HEK293 (cell line): ENCODE results near the gene NTMT1.

Experiments used
- CTCF ChIA-PET: fragments of 350-600 bp; formaldehyde crosslinking; extraction: SDS; loops from one replicate; lab custom pipeline; 2021; ENCODE audit warnings: antibody characterized with exemption; lab: Yijun Ruan, JAX
- POLR2A ChIA-PET: fragments of 300-600 bp; formaldehyde crosslinking; extraction: SDS; loops from one replicate; lab custom pipeline; 2020; ENCODE audit warnings: antibody characterized with exemption, inconsistent platforms; lab: Yijun Ruan, JAX
- H3K27ac ChIP-seq: fragments of 200-500 bp; sonication (Bioruptor generic); 2 replicates; pipeline ENCODE4 v1.5.1; 2014; ENCODE audit warnings: low read depth, low read length, control low read depth, inconsistent platforms; ENCODE audit errors: extremely low read depth
- H3K36me3 ChIP-seq, 2 experiments: fragments of 200-500 bp in 1 of 2; sonication (Bioruptor generic) in 1 of 2; 1 replicate in 1 of 2; 2 replicates in 1 of 2; pipeline ENCODE4 v1.5.1; 2014 to 2017; ENCODE audit warnings: inconsistent platforms in 2 of 2, low read length in 2 of 2; ENCODE audit not compliant: control insufficient read depth in 2 of 2, insufficient read depth in 1 of 2
- H3K4me1 ChIP-seq: fragments of 200-500 bp; sonication (Bioruptor generic); 2 replicates; pipeline ENCODE4 v1.5.1; 2014; ENCODE audit warnings: mild to moderate bottlenecking, low read length, inconsistent platforms; ENCODE audit not compliant: control insufficient read depth, insufficient read depth
- H3K4me3 ChIP-seq: 2 replicates; pipeline ENCODE4 v1.5.1; 2011; ENCODE audit warnings: low read depth, mild to moderate bottlenecking, control low read depth, low read length, moderate library complexity
- H3K9me3 ChIP-seq: fragments of 200-500 bp; sonication (Bioruptor generic); 2 replicates; pipeline ENCODE4 v1.5.1; 2014; ENCODE audit warnings: low read depth, low read length, inconsistent platforms; ENCODE audit not compliant: control insufficient read depth, insufficient read depth
- EGR2 ChIP-seq: fragments of 450-650 bp; formaldehyde crosslinking; IDR thresholded peaks from 2 replicates; pipeline ENCODE4 v1.5.1; 2016; ENCODE audit warnings: low read depth, missing biosample characterization, missing genetic modification characterization
- OVOL3 ChIP-seq: fragments of 450-650 bp; formaldehyde crosslinking; IDR thresholded peaks from 2 replicates; pipeline ENCODE4 v1.5.1; 2016; ENCODE audit warnings: missing biosample characterization, missing genetic modification characterization
- SP2 ChIP-seq: fragments of 450-650 bp; formaldehyde crosslinking; IDR thresholded peaks from 2 replicates; pipeline ENCODE4 v1.5.1; 2016; ENCODE audit warnings: missing biosample characterization, missing genetic modification characterization
- ZFHX2 ChIP-seq: fragments of 450-650 bp; formaldehyde crosslinking; conservative IDR thresholded peaks from 2 replicates; pipeline ENCODE4 v1.5.1; 2016; ENCODE audit warnings: missing biosample characterization, missing genetic modification characterization
- ZFP69B ChIP-seq: fragments of 450-650 bp; formaldehyde crosslinking; IDR thresholded peaks from 2 replicates; pipeline ENCODE4 v1.5.1; 2016; ENCODE audit warnings: missing biosample characterization, missing genetic modification characterization
- ZNF24 ChIP-seq: fragments of 450-650 bp; formaldehyde crosslinking; IDR thresholded peaks from 2 replicates; pipeline ENCODE4 v1.5.1; 2016; ENCODE audit warnings: missing biosample characterization, missing genetic modification characterization
- ZNF37A ChIP-seq: fragments of 450-650 bp; IDR thresholded peaks from 2 replicates; pipeline ENCODE4 v1.5.1; 2018; ENCODE audit warnings: missing biosample characterization, missing genetic modification characterization
- ZNF394 ChIP-seq: fragments of 450-650 bp; formaldehyde crosslinking; IDR thresholded peaks from 2 replicates; pipeline ENCODE4 v1.5.1; 2016; ENCODE audit warnings: missing biosample characterization, missing genetic modification characterization, mild to moderate bottlenecking, moderate library complexity, borderline replicate concordance
- ZNF416 ChIP-seq: fragments of 450-650 bp; formaldehyde crosslinking; IDR thresholded peaks from 2 replicates; pipeline ENCODE4 v1.5.1; 2016; ENCODE audit warnings: missing biosample characterization, missing genetic modification characterization
- ZNF423 ChIP-seq: fragments of 450-650 bp; formaldehyde crosslinking; IDR thresholded peaks from 2 replicates; pipeline ENCODE4 v1.5.1; 2016; ENCODE audit warnings: missing biosample characterization, missing genetic modification characterization
- ZNF529 ChIP-seq: fragments of 450-650 bp; formaldehyde crosslinking; IDR thresholded peaks from 2 replicates; pipeline ENCODE4 v1.5.1; 2017; ENCODE audit warnings: missing genetic modification characterization, missing biosample characterization; ENCODE audit not compliant: insufficient replicate concordance
- ZNF600 ChIP-seq: fragments of 450-650 bp; formaldehyde crosslinking; IDR thresholded peaks from 2 replicates; pipeline ENCODE4 v1.5.1; 2016; ENCODE audit warnings: missing biosample characterization, missing genetic modification characterization
- TF ChIP-seq, protein P1 (sequence below): fragments of 450-650 bp; formaldehyde crosslinking; IDR thresholded peaks from 2 replicates; pipeline ENCODE4 v1.5.1; 2016; ENCODE audit warnings: missing biosample characterization, missing genetic modification characterization, borderline replicate concordance
- TF ChIP-seq, protein P2 (sequence below): fragments of 450-650 bp; formaldehyde crosslinking; IDR thresholded peaks from 2 replicates; pipeline ENCODE4 v1.5.1; 2016; ENCODE audit warnings: missing biosample characterization, missing genetic modification characterization

Gene NTMT1

DNA sequence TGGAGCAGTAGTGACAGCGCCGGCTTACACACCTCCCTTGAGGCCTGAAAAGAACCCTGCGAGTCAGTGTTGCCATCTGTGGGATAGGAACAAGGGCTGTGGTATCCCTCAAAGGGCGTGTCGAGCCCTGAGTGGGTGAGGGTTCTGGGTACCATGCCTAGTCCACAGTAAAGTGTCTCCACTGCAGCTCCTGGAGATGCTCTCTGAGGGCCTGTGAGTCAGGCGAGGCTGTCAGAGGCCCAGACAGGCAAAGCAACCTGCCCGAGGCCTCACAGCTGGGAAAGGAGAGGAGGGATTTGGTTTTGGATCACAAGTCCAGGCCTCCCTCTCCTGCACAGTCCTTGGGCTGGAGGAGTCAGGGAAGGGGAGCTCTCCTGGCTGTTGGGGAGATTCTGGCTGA, 45.6 kb downstream of the NTMT1 start:
- TF ChIP-seq ZNF394 (tag by site-specific recombination) = no peak
- TF ChIP-seq ZNF600 (tag by site-specific recombination) = peak; percentile 88
- Histone ChIP-seq H3K9me3 (no peaks in the 10 kb centered on the region), H3K4me1 (no peaks in the 10 kb centered on the region), H3K36me3 (no peaks in the 10 kb centered on the region), H3K27ac (no peak overlapping the region), H3K4me3 (no peak overlapping the region)
- POLR2A ChIA-PET = no interaction called here
- CTCF ChIA-PET = interaction anchor here (0.6 to 0.8 kb wide), 2 partner anchors 19 to 95 kb away, joined by 3 read pairs; no protein-coding TSS in a partner anchor

DNA sequence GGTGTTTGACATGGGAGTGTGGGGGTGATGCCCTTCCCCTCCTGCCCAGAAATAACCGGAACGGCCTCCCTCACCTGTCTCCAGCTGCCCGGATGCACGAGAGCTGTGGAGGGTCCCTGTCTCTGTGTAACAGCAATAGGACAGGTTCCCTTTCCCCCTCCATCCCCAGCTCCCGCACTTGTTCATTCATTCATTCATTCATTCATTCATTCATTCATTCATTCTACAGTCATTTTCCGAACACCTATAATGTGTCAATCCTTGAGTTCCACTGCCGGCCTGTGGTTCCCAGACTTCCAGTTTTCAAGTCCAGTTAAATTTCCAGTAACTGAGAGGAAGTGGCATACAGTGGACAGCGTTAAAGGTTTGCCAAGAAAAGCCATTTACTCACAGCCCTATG, 46.7 kb downstream of the NTMT1 start:
- CTCF ChIA-PET = interaction anchor here (0.6 to 1.1 kb wide), 6 partner anchors 8 to 118 kb away, joined by 3 to 5 read pairs (median 3); no protein-coding TSS in a partner anchor
- no peak overlapping the region for H3K4me3 ChIP-seq
- H3K9me3 ChIP-seq = no peaks in the 10 kb centered on the region
- H3K4me1 ChIP-seq = no peaks in the 10 kb centered on the region
- TF ChIP-seq ZNF24 = peak; percentile 68; the same call in 1 of the 2 replicates
- no peak for TF ChIP-seq SP2 (tag by site-specific recombination)
- TF ChIP-seq, all 188 proteins: peak for 1
- no peaks in the 10 kb centered on the region for H3K36me3 ChIP-seq
- H3K27ac ChIP-seq = no peak overlapping the region
- POLR2A ChIA-PET = no interaction called here

DNA sequence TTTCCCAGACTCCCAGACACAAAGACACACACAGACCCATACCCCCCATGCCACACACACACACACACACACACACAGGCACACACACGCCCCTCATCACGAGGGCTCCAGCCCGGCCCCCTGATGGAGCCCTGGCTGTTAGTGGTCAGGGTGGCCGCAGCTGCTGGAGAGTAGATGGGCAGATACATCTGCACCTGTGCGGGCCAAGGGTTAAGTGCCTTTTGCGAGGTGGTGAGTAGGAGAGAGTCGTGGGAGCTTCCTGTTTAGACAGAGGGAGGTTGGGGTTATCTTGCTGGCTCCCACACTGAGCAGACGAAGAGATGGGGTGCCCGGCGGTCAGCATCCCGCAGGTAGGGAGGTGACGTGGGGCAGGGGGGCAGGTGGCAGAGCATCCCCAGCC, 47.6 kb downstream of the NTMT1 start:
- TF ChIP-seq, protein P1, sequence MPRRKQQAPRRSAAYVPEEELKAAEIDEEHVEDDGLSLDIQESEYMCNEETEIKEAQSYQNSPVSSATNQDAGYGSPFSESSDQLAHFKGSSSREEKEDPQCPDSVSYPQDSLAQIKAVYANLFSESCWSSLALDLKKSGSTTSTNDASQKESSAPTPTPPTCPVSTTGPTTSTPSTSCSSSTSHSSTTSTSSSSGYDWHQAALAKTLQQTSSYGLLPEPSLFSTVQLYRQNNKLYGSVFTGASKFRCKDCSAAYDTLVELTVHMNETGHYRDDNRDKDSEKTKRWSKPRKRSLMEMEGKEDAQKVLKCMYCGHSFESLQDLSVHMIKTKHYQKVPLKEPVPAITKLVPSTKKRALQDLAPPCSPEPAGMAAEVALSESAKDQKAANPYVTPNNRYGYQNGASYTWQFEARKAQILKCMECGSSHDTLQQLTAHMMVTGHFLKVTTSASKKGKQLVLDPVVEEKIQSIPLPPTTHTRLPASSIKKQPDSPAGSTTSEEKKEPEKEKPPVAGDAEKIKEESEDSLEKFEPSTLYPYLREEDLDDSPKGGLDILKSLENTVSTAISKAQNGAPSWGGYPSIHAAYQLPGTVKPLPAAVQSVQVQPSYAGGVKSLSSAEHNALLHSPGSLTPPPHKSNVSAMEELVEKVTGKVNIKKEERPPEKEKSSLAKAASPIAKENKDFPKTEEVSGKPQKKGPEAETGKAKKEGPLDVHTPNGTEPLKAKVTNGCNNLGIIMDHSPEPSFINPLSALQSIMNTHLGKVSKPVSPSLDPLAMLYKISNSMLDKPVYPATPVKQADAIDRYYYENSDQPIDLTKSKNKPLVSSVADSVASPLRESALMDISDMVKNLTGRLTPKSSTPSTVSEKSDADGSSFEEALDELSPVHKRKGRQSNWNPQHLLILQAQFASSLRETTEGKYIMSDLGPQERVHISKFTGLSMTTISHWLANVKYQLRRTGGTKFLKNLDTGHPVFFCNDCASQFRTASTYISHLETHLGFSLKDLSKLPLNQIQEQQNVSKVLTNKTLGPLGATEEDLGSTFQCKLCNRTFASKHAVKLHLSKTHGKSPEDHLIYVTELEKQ (tag by site-specific recombination) = no peak
- no peak for TF ChIP-seq OVOL3 (tag by site-specific recombination)
- no peak for TF ChIP-seq ZNF416 (tag by site-specific recombination)
- TF ChIP-seq ZNF423 (tag by site-specific recombination) = no peak
- no peak for TF ChIP-seq ZNF529
- TF ChIP-seq ZFHX2 = peak; percentile 61
- TF ChIP-seq EGR2 (tag by site-specific recombination) = peak; percentile 73
- TF ChIP-seq ZFP69B = no peak
- TF ChIP-seq, all 188 proteins: peak for 2
- Histone ChIP-seq H3K36me3 (no peaks in the 10 kb centered on the region), H3K27ac (no peak overlapping the region), H3K4me1 (no peaks in the 10 kb centered on the region), H3K4me3 (no peak overlapping the region), H3K9me3 (no peaks in the 10 kb centered on the region)
- ChIA-PET CTCF (interaction anchor here (0.6 to 1.1 kb wide), 6 partner anchors 9 to 117 kb away, joined by 3 to 5 read pairs (median 3); no protein-coding TSS in a partner anchor), POLR2A (no interaction called here)

DNA sequence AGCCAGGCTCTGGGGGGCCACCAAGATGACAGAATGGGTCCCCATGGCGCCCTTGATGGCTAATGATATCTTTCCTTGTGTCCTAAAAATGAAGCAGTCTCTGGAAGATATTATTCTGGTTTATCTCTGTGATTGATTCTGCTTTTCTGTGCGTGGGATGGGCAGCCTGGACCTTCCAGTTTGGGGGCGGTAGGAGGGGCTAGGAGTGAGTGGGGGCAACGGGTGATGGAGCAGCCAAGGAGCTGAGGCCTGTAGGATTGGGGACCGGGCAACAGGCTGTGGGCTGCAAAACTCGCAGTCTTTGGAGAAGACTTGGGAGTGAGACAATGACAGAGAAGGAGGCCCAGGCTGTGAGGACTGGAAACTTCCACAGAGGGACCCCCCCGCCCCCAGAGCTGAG, 48.3 kb downstream of the NTMT1 start:
- no peak overlapping the region for H3K4me3 ChIP-seq
- CTCF ChIA-PET = interaction anchor here (0.6 kb wide), 1 partner anchor 143 kb away, joined by 3 read pairs; no protein-coding TSS in a partner anchor
- no peak overlapping the region for H3K27ac ChIP-seq
- no peaks in the 10 kb centered on the region for H3K4me1 ChIP-seq
- POLR2A ChIA-PET = interaction anchor here (1.3 kb wide), 1 partner anchor 17 kb away, joined by 3 read pairs; no protein-coding TSS in a partner anchor
- no peaks in the 10 kb centered on the region for H3K36me3 ChIP-seq
- H3K9me3 ChIP-seq = no peaks in the 10 kb centered on the region
- TF ChIP-seq EGR2 (tag by site-specific recombination) = peak; percentile 93
- TF ChIP-seq, protein P2, sequence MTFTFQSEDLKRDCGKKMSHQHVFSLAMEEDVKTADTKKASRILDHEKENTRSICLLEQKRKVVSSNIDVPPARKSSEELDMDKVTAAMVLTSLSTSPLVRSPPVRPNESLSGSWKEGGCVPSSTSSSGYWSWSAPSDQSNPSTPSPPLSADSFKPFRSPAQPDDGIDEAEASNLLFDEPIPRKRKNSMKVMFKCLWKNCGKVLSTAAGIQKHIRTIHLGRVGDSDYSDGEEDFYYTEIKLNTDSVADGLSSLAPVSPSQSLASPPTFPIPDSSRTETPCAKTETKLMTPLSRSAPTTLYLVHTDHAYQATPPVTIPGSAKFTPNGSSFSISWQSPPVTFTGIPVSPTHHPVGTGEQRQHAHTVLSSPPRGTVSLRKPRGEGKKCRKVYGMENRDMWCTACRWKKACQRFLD = no peak
- TF ChIP-seq ZFHX2 = peak; percentile 80
- no peak for TF ChIP-seq ZNF37A (tag by site-specific recombination)
